C4-2B (cell line): Measurements from ENCODE around the gene AAR2.

Experiments
- H3K27ac ChIP-seq: fragments of 450-650 bp; 2 replicates; pipeline ENCODE4 v1.5.1; 2017
- ZFX ChIP-seq: fragments of 450-650 bp; IDR thresholded peaks from 2 replicates; pipeline ENCODE4 v1.6.1; 2017
- TF ChIP-seq, protein P1 (sequence below): fragments of 450-650 bp; conservative IDR thresholded peaks from 2 replicates; pipeline ENCODE4 v1.5.1; 2017; ENCODE audit warnings: mild to moderate bottlenecking

AAR2 gene

DNA sequence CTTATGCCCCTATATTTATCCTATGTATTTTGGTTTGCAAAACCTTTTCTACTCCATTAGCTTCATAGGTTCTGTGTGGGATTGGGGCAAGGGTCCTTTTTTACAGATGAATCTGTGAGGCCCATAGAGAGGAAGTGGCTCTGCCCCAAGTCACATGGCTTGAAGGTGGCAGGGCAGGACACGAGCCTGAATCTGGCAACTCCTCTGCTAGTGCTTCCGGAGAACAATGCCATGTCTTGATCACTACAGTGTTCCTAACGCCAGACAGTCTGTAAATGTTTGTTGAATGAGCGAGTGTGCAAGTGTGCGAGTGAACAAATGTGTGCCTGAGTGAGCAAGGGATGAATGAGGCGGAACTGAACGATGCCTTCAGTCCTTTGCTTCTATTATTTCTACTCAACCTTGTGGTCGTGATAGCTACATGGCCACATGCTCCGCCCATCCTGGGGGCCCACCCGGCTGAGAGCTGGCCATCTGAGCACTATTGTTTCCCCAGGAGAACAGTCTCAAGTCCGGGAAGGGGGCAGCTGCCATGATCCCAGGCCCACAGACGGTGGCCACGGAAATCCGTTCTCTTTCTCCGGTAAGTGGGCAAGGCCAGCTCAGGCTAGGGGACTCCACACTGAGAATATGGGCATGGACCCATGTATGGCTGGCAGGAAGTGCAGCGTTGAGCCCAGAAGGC, 17.8 kb upstream of the AAR2 start:
- no peak overlapping the region for H3K27ac ChIP-seq
- no peak for TF ChIP-seq ZFX
- TF ChIP-seq, protein P1, sequence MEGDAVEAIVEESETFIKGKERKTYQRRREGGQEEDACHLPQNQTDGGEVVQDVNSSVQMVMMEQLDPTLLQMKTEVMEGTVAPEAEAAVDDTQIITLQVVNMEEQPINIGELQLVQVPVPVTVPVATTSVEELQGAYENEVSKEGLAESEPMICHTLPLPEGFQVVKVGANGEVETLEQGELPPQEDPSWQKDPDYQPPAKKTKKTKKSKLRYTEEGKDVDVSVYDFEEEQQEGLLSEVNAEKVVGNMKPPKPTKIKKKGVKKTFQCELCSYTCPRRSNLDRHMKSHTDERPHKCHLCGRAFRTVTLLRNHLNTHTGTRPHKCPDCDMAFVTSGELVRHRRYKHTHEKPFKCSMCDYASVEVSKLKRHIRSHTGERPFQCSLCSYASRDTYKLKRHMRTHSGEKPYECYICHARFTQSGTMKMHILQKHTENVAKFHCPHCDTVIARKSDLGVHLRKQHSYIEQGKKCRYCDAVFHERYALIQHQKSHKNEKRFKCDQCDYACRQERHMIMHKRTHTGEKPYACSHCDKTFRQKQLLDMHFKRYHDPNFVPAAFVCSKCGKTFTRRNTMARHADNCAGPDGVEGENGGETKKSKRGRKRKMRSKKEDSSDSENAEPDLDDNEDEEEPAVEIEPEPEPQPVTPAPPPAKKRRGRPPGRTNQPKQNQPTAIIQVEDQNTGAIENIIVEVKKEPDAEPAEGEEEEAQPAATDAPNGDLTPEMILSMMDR, result no peak

DNA sequence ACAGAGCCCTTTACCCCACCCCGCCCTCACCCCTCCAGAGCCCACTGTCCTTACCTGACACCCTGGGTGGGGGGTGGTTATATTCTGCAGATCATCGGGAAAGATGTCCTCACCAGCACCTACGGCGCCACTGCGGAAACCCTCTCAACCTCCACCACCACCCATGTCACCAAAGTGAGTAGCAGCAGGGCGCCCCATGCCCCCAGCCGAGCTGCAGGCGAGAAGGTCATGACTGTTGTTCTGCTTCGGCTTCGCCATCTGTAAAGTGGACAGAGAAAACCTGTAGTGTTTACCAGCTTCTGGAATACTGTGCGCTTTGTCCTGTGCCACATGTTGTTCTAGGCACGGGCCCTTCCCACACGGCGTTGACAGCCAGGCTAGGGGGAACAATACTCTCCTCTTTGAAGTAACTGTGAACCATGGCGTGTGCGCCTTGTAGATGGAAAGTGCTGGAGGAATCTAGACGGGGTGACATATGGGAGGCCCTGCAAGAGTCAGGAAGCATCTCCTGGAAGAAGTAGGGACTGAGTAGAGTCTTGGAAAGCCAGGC, 16.5 kb upstream of the AAR2 start:
- no peak overlapping the region for H3K27ac ChIP-seq
- TF ChIP-seq, protein P1, result no peak
- no peak for TF ChIP-seq ZFX

DNA sequence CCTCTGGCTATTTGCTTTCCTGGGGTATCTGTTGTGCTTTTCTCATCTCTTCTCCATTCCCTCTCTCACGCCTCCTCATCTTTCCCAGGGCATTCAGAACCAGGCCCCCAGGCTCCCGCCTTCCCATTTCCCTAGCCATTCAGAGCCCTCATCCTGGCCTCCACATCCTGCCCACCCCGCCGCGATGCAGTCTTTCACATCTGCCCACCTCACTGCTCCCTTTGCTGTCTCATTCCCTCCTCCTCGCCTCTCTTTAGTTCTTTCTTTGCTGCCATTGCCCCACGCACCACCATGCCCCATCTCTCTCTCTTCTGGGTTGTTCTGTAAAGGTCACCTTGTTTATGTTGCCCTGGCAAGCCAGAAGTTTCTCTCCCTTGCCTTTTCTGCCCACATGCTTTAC, 10.6 kb upstream of the AAR2 start:
- TF ChIP-seq, protein P1, result no peak
- no peak for TF ChIP-seq ZFX
- H3K27ac ChIP-seq, result no peak overlapping the region

DNA sequence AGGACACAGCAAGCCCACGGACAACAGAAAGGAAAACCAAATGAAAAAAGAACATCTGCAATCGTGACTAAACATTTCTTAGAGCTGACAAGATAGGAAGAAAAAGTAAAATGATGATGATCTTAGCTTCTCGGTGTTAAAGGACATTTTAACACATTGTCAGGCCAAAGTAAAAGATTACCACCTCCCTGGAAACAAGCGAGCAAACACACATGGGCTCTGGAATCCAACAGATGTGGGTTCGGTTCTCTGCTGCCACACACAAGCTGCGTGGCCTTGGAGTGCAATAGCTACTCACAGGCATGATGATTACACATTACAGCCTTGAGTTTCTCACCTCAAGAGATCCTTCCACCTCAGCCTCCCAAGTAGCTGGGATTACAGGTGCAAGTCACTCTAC, 7.5 kb upstream of the AAR2 start:
- no peak for TF ChIP-seq ZFX
- TF ChIP-seq, protein P1, result no peak
- no peak overlapping the region for H3K27ac ChIP-seq

DNA sequence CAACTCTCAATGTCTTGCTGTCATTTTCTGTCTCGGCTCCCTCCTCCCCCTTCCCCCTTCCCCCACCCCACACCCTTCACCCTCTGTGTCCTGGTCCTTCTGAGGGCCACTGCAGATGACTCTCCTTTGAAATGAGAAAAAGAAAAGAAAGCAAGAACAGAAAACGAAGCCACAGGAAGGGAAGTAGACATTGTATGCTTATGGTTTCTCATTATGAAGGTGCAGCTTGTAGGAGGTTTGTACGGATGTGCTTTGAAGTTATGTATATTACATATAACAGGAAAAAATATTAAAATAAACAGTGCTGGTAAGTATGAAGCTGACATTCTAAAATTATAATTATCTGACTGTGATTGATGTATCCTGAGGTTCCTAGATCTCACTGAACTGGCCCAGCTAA, 6.3 kb upstream of the AAR2 start:
- no peak for TF ChIP-seq ZFX
- TF ChIP-seq, protein P1, result no peak
- no peak overlapping the region for H3K27ac ChIP-seq

DNA sequence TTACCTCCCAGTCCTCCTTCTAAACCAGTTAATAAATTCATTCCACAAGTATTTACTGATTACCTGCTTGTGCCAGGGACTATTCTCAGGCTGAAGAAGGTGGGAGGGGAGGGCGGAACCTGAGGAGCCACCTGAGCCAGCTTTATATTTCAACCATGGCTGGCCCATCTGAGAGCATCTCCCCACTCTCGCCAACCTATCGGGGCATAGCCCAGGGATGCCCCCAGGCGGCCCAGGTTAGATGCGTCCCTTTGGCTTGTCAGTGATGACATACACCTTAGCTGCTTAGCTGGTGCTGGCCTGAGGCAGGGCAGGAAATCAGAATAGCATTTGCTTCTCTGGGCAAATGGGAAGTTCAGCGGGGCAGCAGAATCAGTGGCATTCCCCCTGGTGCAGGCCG, 4.9 kb upstream of the AAR2 start:
- TF ChIP-seq, protein P1, result no peak
- TF ChIP-seq ZFX, result no peak
- no peak overlapping the region for H3K27ac ChIP-seq

DNA sequence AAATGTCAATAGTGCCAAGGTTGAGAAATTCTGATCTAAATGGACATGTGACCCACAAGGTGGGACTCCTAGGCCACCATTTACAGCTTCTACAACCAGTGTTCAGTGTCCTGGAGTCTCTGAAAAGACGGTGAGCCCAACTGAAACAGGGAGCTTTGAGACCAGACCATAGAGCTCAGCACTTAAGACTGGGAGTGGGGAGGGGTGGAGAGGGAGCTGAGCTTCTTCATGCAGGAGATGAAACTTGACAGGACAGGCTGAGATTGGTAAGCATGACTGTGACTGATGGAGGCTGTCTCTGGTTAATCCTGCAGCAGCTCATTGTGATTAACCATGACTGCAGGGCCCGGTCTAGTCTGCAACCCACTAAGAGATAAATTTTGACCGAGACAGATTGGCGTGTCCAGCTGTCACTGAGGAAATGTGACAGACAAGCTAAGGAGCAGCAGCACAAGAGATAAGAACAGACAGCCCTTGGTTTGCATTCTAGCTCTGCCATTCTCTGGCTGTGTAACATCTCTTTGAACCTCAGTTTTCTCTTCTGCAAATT, 1.4 kb upstream of the AAR2 start:
- no peak overlapping the region for H3K27ac ChIP-seq
- TF ChIP-seq, protein P1, result no peak
- TF ChIP-seq ZFX, result no peak
